Lung (tissue), 12 donors: ENCODE results near the gene OTULINL. TPM values are rescaled to one million over a fixed set of nuclear protein-coding genes. Genes with fewer than 3 reads are reported as not detected.

Source experiments
- ATAC-seq: fragments of 200-7000 bp; cut with Tn5 transposase; one replicate; pipeline ENCODE4 v1.9.1; 2020; ENCODE audit warnings: moderate number of reproducible peaks; ENCODE audit not compliant: insufficient read depth, low FRiP score
- DNase-seq, 3 donors: peaks; one replicate each; pipeline ENCODE4 v3.0.0-alpha.2; 2013 to 2017
- H3K27ac ChIP-seq, 2 donors: one replicate each; pipeline ENCODE4 v1.5.1; 2013; ENCODE audit warnings: mild to moderate bottlenecking in 2 of 2, moderate library complexity in 2 of 2, control low read depth in 1 of 2, inconsistent platforms in 1 of 2, low read depth in 1 of 2, low read length in 1 of 2
- H3K27me3 ChIP-seq, 3 donors: one replicate each; pipeline ENCODE4 v1.5.1; 2013; ENCODE audit warnings: low read length in 2 of 3; ENCODE audit not compliant: control insufficient read depth in 3 of 3, insufficient read depth in 3 of 3
- H3K36me3 ChIP-seq, 4 donors: one replicate each; pipeline ENCODE4 v1.5.1; 2013; ENCODE audit warnings: low read length in 4 of 4, mild to moderate bottlenecking in 1 of 4, moderate library complexity in 1 of 4; ENCODE audit not compliant: control insufficient read depth in 4 of 4, insufficient read depth in 4 of 4
- H3K4me1 ChIP-seq, 5 donors: one replicate each; pipeline ENCODE4 v1.5.1; 2013; ENCODE audit warnings: low read length in 5 of 5, mild to moderate bottlenecking in 2 of 5, moderate library complexity in 1 of 5; ENCODE audit not compliant: control insufficient read depth in 5 of 5, insufficient read depth in 5 of 5
- H3K4me3 ChIP-seq: one replicate; pipeline ENCODE4 v1.5.1; 2013; ENCODE audit warnings: mild to moderate bottlenecking, control low read depth, moderate library complexity
- H3K9ac ChIP-seq, 2 donors: one replicate each; pipeline ENCODE4 v1.5.1; 2013; ENCODE audit warnings: low read length in 2 of 2, control low read depth in 1 of 2; ENCODE audit not compliant: insufficient read depth in 1 of 2
- H3K9me3 ChIP-seq, 4 donors: one replicate each; pipeline ENCODE4 v1.5.1; 2013; ENCODE audit warnings: low read length in 3 of 4, mild to moderate bottlenecking in 1 of 4, moderate library complexity in 1 of 4; ENCODE audit not compliant: control insufficient read depth in 4 of 4, insufficient read depth in 3 of 4
- WGBS, 2 donors: extraction: QIAGEN DNeasy Blood & Tissue Kit; methylation state at CpG; one replicate each; pipeline ENCODE4 v1.1.7; 2013; 5-methylcytosine and 5-hydroxymethylcytosine counted together
- polyA plus RNA-seq, 2 donors: library from polyadenylated mRNA; stranded (reverse); fragments of 200-250 nt; gene quantifications; one replicate each; pipeline ENCODE4 v1.2.1, GENCODE V29; 2013
- total RNA-seq, 2 donors: library from RNA; depleted of rRNA in 1 of 2; stranded (reverse); fragments of >200 nt in 1 of 2; gene quantifications; one replicate each; pipeline ENCODE4 v1.2.1, GENCODE V29; 2014 to 2021
- TF ChIP-seq, protein P1 (sequence below): IDR thresholded peaks from 2 replicates; pipeline ENCODE4 v1.5.1; 2012; ENCODE audit warnings: mild to moderate bottlenecking; ENCODE audit errors: control extremely low read depth, extremely low read depth
- donor health status: control.
- donor health status: control.
- donor health status: Bipolar disorder and iron deficiency.
- donor health status: healthy.
- donor health status: DM: yes; HTN: yes; CAD: no.

OTULINL gene
- total and polyA plus RNA-seq, 4 donors: 19.7 to 59.9 (median 30.0) TPM

DNA sequence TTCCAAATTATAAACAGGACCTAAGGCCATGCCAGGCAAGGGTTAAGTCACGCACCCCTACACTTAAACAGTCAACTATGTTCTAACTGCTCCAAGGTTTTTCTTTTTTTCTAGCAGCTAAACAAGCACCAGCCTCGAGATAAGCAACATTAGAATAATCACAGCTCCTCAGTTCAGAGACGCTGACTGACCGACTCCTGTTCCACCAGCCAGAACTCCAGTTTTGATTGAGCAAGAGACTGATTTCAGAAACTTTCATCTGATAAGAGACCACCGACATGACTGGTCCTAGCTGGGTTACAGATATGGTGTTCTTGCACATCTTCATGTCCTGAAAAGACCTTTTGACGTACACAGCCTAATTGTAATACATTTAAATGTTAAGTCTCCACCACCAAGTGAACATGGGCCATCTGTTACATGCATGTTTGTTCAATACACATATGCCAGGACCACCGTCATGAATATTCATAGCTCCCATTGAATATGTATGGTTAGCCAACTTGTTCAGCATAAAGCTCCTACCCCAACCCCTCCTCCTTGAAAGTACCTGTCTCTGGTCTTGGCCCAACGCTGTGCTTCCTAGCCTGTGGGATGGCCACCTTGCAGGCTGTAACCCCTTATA lies 23.7 kb upstream of the OTULINL start:
- no peaks in the 10 kb centered on the region for H3K27me3 ChIP-seq
- no peak overlapping the region for H3K27ac ChIP-seq
- peak in 1 of 3 donors; percentile 9 for DNase-seq
- 48 to 51% methylated on average over 8 of the region's 8 CpGs for WGBS, 2 donors
- H3K4me3 ChIP-seq: no peak overlapping the region
- H3K4me1 ChIP-seq: peaks cover 0 to 2% (median 0%) of the 10 kb centered on the region in 5 donors
- TF ChIP-seq, protein P1, sequence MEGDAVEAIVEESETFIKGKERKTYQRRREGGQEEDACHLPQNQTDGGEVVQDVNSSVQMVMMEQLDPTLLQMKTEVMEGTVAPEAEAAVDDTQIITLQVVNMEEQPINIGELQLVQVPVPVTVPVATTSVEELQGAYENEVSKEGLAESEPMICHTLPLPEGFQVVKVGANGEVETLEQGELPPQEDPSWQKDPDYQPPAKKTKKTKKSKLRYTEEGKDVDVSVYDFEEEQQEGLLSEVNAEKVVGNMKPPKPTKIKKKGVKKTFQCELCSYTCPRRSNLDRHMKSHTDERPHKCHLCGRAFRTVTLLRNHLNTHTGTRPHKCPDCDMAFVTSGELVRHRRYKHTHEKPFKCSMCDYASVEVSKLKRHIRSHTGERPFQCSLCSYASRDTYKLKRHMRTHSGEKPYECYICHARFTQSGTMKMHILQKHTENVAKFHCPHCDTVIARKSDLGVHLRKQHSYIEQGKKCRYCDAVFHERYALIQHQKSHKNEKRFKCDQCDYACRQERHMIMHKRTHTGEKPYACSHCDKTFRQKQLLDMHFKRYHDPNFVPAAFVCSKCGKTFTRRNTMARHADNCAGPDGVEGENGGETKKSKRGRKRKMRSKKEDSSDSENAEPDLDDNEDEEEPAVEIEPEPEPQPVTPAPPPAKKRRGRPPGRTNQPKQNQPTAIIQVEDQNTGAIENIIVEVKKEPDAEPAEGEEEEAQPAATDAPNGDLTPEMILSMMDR: no peak
- no peaks in the 10 kb centered on the region for H3K9me3 ChIP-seq
- H3K9ac ChIP-seq: no peak overlapping the region
- H3K36me3 ChIP-seq: no peaks in the 10 kb centered on the region
- no peak for ATAC-seq

DNA sequence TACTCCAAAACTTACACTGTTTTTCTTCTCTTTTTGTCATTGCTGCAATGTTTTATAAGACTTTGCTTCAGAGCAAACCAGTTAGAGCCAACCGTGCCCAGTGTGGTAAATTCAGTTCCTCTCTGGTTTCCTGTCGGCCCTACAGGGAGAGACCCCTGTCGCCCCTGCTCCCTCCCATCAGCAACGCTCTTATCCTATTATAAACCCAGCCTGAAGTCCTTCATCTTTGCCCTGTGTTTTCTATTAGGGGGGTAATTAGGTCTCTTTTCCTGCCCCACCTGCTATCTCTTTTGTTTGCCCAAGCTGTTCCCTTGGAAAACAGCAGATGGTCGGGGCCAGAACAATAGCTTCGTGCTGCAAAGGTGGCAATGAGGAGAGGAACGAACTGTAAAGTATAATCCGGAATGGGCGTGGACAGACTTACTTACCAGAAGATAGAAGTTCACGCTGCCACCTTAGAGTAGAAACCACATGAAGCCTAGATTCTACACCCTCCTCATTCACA lies 21.4 kb upstream of the OTULINL start:
- TF ChIP-seq, protein P1: no peak
- WGBS, 2 donors: 14 to 42% methylated on average over 10 of the region's 10 CpGs
- no peak overlapping the region for H3K9ac ChIP-seq
- DNase-seq (no peak), ATAC-seq (no peak)
- H3K4me1 ChIP-seq: peaks cover 0 to 2% (median 0%) of the 10 kb centered on the region in 5 donors
- H3K27ac ChIP-seq: no peak overlapping the region
- H3K27me3 ChIP-seq: no peaks in the 10 kb centered on the region
- no peaks in the 10 kb centered on the region for H3K36me3 ChIP-seq
- no peaks in the 10 kb centered on the region for H3K9me3 ChIP-seq
- no peak overlapping the region for H3K4me3 ChIP-seq

DNA sequence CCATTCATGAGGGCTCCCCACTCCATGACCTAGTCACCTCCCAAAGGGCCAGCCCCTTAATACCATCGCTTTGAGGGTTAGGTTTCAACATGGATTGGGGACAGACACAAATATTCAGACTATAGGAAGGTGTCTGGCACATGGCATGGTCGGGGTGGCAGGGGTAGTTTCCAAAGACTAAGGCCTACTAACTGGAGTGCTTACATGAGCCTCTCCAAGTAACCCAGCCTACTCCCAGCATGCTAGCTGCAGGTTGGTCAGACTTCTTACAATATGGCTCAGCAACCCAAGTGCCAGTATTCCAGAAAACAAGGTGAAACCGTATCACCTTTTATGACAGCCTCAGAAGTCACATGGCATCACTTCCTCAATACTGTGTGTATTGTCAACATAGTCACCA lies 19.9 kb upstream of the OTULINL start:
- ATAC-seq: no peak
- no peaks in the 10 kb centered on the region for H3K9me3 ChIP-seq
- H3K4me1 ChIP-seq: peaks cover 0 to 2% (median 0%) of the 10 kb centered on the region in 5 donors
- 86 to 88% methylated on average over 3 of the region's 3 CpGs for WGBS, 2 donors
- no peak overlapping the region for H3K9ac ChIP-seq
- no peaks in the 10 kb centered on the region for H3K27me3 ChIP-seq
- TF ChIP-seq, protein P1: no peak
- no peak overlapping the region for H3K27ac ChIP-seq
- no peaks in the 10 kb centered on the region for H3K36me3 ChIP-seq
- H3K4me3 ChIP-seq: no peak overlapping the region
- DNase-seq: no peak
